Measurements from ENCODE around the gene RAB3B.
"Not testable (repeated sequence)": the region's sequence is repeated elsewhere in the genome, so short reads cannot be mapped to it uniquely, and the experiment has no call there.

RAB3B gene

GRCh38 chr1:51875836-51876235, 114.7 kb downstream of the RAB3B start:
- no peak for DNase-seq (ENCODE audit: low read depth in 1 of 2, low spot score in 1 of 2)

GRCh38 chr1:51875291-51875772, 115.2 kb downstream of the RAB3B start:
- no peak for DNase-seq (ENCODE audit: low read depth in 1 of 2, low spot score in 1 of 2)

GRCh38 chr1:51873270-51873669, 117.2 kb downstream of the RAB3B start:
- DNase-seq (ENCODE audit: low read depth in 1 of 2, low spot score in 1 of 2), result not testable (repeated sequence)

- DNase-seq (ENCODE audit: low read depth in 1 of 2, low spot score in 1 of 2), result no peak
These were observed 119.0 kb downstream of the RAB3B start for GRCh38 chr1:51871351-51871975.

- DNase-seq (ENCODE audit: low read depth in 1 of 2, low spot score in 1 of 2), result no peak
These were observed 119.7 kb downstream of the RAB3B start for GRCh38 chr1:51870603-51871350.

- no peak for DNase-seq (ENCODE audit: low read depth in 1 of 2, low spot score in 1 of 2)
These were observed 122.8 kb downstream of the RAB3B start for GRCh38 chr1:51867479-51868232.

- no peak for DNase-seq (ENCODE audit: low read depth in 1 of 2, low spot score in 1 of 2)
These were observed 127.1 kb downstream of the RAB3B start for GRCh38 chr1:51863384-51863783.

- no peak for DNase-seq (ENCODE audit: low read depth in 1 of 2, low spot score in 1 of 2)
These were observed 128.8 kb downstream of the RAB3B start for GRCh38 chr1:51861669-51862068.

GRCh38 chr1:51859735-51860134, 130.8 kb downstream of the RAB3B start:
- no peak for DNase-seq (ENCODE audit: low read depth in 1 of 2, low spot score in 1 of 2)

- no peak for DNase-seq (ENCODE audit: low read depth in 1 of 2, low spot score in 1 of 2)
These were observed 131.2 kb downstream of the RAB3B start for GRCh38 chr1:51859333-51859732.

GRCh38 chr1:51858892-51859291, 131.6 kb downstream of the RAB3B start:
- no peak for DNase-seq (ENCODE audit: low read depth in 1 of 2, low spot score in 1 of 2)

Measured in stimulated activated CD4-positive, alpha-beta T cell treated with anti-CD3 and anti-CD28 coated beads, Interleukin-15, amount 100 ng/mL, for 1 hour (primary cell).